HG03575 (cell line): ENCODE results near the gene KPNA4.
"Not testable (repeated sequence)": the region's sequence is repeated elsewhere in the genome, so short reads cannot be mapped to it uniquely, and the experiment has no call there.

ENCODE experiments used
- ATAC-seq: cut with Tn5 transposase; IDR thresholded peaks from one replicate; pipeline ENCODE4 v1.9.1; 2021; ENCODE audit not compliant: unreplicated experiment, insufficient number of reproducible peaks, low FRiP score; ENCODE audit errors: extremely low read depth

The KPNA4 gene

GRCh38 chr3:160575589-160575988 lies 10.2 kb upstream of the KPNA4 start:
- ATAC-seq, result no peak

DNA sequence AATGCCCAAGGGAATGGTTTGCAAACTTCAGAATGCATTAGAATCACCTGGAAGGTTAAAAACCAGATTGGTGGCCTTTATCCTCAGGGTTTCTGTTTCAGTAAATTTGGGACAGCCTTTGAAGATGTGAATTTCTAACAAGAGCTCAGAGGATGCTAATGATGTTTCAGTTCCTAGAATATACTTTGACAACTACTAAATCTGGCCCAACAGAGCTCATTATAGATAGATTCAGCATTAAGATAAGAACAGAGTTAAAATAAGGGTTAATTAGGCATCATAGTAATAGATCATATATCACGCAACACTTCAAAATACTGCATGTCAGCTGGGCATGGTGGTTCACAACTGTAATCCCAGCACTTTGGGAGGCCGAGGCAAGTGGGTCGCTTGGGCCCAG lies 9.3 kb upstream of the KPNA4 start:
- ATAC-seq, result no peak

- not testable (repeated sequence) for ATAC-seq
These were observed 8.7 kb upstream of the KPNA4 start for GRCh38 chr3:160573955-160574525.

- ATAC-seq, result no peak
These were observed 4.7 kb upstream of the KPNA4 start for GRCh38 chr3:160569894-160570652.

DNA sequence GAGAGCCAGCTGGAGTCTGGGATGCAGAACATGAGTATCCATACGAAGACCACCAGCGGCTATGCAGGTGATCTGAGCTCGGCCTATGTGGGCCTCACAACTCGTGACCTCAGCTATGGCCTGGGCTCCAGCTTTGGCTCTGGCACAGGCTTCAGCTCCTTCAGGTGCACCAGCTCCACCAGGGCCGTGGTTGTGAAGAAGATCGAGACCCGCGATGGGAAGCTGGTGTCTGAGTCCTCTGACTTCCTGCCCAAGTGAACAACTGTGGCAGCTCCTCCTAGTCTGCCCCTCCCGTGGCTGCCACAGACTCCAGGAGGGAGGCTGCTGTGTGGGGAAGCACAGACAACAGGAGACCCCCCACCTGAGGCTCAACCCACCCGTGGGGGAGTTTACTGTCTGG lies 3.6 kb upstream of the KPNA4 start:
- no peak for ATAC-seq

DNA sequence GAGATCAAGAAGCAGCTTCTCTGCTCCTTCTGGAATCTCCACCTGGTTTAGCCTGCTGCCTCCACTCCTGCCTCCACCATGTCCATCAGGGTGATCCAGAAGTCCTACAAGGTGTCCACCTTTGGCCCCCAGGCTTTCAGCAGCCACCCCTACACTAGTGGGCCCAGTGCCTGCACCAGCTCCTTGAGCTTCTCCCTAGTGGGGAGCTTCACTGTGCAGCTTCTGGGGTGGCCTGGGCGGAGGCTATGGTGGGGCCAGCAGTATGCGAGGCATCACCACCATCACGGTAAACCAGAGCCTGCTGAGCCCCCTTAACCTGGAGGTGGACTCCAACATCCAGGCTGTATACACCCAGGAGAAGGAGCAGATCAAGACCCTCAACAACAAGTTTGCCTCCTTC lies 2.4 kb upstream of the KPNA4 start:
- no peak for ATAC-seq

DNA sequence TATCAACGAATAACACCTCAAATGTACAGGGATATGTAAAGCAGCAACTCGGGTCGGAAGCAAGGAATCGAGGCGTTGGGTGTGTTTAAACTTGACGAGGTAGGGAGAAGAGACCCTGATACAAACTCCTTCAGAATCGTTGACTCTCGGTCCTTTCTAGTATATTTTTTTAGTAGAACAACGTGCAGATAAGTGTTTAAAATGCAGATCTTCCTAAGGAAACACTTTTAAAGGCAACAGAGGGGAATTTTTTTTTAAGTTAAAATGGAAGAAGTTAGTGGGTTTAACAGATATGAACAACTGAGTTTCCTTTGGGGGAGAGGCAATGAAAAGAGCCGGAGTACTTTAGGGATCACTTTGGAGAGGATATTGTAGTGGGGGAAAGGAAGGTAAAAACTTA lies 1.1 kb upstream of the KPNA4 start:
- no peak for ATAC-seq

- peak; percentile 13 for ATAC-seq
These were observed 376 bp downstream of the KPNA4 start for GRCh38 chr3:160564949-160565441.

GRCh38 chr3:160564258-160564911 lies 986 bp downstream of the KPNA4 start:
- no peak for ATAC-seq

DNA sequence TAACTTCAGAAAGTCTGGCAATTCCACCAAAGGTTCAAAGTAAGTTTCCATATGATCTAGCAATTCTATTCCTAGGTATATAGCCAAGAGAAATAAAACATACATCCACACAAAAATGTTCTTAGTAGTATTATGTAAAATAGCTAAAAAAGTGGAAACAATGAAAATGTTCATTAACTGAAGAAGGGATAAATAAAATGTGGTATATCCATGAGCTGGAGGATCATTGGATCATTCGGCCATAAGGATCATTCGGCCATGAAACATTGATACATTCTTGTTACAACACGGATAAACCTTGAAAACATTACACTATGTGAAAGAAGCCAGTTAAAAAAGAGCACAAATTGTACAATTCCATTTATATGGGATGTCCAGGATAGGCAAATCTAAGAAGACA lies 2.4 kb downstream of the KPNA4 start:
- no peak for ATAC-seq

DNA sequence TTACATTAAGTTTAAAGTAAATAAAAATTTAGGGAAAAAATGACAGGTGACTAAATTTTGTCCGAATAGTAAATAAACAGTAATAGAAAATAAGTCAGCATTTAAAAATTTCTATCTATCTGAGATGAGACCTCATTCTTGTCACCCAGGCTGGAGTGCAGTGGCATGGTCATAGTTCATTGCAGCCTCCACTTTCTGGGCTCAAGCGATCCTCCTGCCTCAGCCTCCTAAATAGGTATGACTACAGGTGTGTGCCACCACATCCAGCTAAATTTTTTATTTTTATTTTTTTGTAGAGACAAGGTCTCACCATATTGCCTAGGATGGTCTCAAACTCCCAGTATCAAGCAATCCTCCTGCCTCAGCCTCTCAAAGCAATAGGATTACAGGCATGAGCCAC lies 7.8 kb downstream of the KPNA4 start:
- no peak for ATAC-seq

- ATAC-seq, result no peak
These were observed 9.2 kb downstream of the KPNA4 start for GRCh38 chr3:160556141-160556540.

DNA sequence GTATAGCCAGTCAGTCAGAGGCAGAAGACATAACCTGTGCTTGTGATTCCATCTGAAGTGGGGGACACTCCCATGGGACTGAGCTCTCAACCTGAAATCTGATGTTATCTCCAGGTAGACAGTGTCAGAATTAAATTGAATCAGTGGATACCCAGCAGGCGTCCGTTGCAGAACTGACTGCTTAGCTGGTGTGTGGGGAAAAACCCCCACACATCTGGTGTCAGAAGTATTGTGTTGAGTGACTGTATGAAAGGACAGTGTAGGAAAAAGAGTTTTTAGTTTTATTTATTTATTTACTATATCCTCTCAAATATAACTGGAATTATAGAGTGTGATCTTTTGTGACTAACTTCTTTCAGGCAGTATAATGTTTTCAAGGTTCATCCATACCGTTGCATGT lies 10.4 kb downstream of the KPNA4 start:
- ATAC-seq, result no peak

- no peak for ATAC-seq
These were observed 11.5 kb downstream of the KPNA4 start for GRCh38 chr3:160553827-160554226.

DNA sequence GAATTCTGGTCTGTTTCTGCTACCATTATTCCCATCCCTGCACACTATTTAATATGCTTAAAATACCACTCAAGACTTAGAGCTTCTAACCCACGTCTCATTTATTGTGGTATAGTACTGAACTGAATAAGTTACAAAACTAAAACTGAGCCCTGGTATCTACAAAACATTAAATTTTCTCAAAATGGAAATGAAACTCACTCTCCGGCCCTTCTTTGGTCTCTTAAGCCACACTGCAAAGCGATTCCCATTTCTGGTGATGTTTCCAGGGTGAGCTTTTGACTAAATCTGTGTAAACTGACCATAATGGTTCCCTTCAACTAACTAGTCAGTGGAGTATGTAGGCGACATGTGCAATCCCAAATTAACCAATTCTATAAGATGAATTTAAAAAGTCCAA lies 18.6 kb downstream of the KPNA4 start:
- ATAC-seq, result no peak

DNA sequence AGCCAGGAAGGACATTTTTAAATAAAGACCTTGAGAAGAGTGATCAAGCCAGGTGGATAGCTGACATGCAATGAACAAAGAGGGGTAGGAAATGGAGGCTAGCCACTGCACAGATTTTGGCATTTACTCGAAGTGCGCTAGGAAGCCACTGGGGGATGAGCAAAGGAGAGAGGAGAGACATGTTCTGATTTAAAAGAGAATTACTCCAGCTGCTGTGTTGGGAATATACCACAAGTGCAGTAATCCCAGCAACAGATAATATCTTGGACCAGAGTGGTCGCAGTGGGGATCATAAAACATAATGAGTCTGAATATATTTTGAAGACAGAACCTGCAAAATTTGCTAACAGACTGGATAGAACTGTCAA lies 19.9 kb downstream of the KPNA4 start:
- no peak for ATAC-seq

GRCh38 chr3:160544844-160545503 lies 20.4 kb downstream of the KPNA4 start:
- ATAC-seq, result no peak

DNA sequence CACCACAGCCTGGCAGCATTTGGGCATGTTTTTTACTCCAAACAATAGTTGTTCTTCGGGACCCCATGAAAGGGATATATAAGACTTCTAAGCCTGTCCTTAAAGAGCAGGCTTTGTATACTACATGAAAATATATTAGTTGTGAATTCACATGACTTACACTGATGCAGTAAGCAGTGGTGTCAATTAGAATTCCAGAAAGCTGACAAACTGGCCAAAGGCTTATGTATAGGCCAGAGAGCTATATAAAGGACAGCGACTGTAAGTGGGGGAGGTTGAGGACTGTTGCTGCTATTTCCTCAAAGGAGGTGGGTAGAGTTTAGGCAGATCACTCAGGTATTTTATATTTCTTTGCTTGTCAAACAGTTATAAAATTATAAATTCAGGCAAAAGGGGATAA lies 24.8 kb downstream of the KPNA4 start:
- ATAC-seq, result no peak

GRCh38 chr3:160538895-160539294 lies 26.5 kb downstream of the KPNA4 start:
- no peak for ATAC-seq

GRCh38 chr3:160537729-160538128 lies 27.6 kb downstream of the KPNA4 start:
- ATAC-seq, result no peak
